Mucosa of descending colon (tissue), 3 donors: ENCODE data around the gene CTNNA3. TPM values are rescaled to one million over a fixed set of nuclear protein-coding genes. Genes with fewer than 3 reads are reported as not detected.

Source experiments
- ATAC-seq: fragments of 200-7000 bp; cut with Tn5 transposase; one replicate; pipeline ENCODE4 v1.9.1; 2020; ENCODE audit warnings: mild to moderate bottlenecking, moderate library complexity
- DNase-seq, 3 donors: peaks; one replicate each; pipeline ENCODE4 v3.0.0-alpha.2; 2020
- H3K36me3 ChIP-seq: fragments of 200-600 bp; one replicate; pipeline ENCODE4 v1.8.0; 2021; ENCODE audit warnings: low read depth, mild to moderate bottlenecking
- H3K4me1 ChIP-seq: fragments of 200-600 bp; one replicate; pipeline ENCODE4 v1.8.0; 2021; ENCODE audit warnings: low read depth, mild to moderate bottlenecking
- H3K4me3 ChIP-seq: fragments of 200-600 bp; one replicate; pipeline ENCODE4 v1.8.0; 2021; ENCODE audit warnings: mild to moderate bottlenecking
- H3K9me3 ChIP-seq: fragments of 200-600 bp; one replicate; pipeline ENCODE4 v1.8.0; 2021; ENCODE audit warnings: mild to moderate bottlenecking
- intact Hi-C, 2 donors: fragments of 100-400 bp; cut with DNase I in 1 of 2; cut with micrococcal nuclease in 1 of 2; formaldehyde crosslinking; loops; one replicate each; pipeline versions ENCODE4 v1.11.0 to v1.11.1; 2022; cut with DNase I, micrococcal nuclease
- total RNA-seq, 3 donors: library from RNA; stranded (reverse); fragmentation: NEBNext Ultra II Directional in 2 of 3; extraction: Animal tissue kit (Norgen Biotek cat#: 25700) in 2 of 3; gene quantifications; one replicate each; pipeline versions ENCODE4 v1.2.1 to v1.2.4, GENCODE V29; 2021 to 2023
- TF ChIP-seq, protein P1 (sequence below): fragments of 200-600 bp; IDR thresholded peaks from one replicate; pipeline ENCODE4 v1.8.0; 2022; ENCODE audit warnings: antibody characterized with exemption, mild to moderate bottlenecking
- donor health status: DM: no; HTN: no; CAD: no; lungs with moderate emphysema.
- donor health status: DM: no; HTN: no; CAD: no.
- donor health status: DM: no; HTN: yes; CAD: no.

The CTNNA3 gene
- total RNA-seq, 3 donors from 2014 or later = 0.52 to 7.5 (median 0.70) TPM

- no peak for ATAC-seq
- TF ChIP-seq, protein P1, sequence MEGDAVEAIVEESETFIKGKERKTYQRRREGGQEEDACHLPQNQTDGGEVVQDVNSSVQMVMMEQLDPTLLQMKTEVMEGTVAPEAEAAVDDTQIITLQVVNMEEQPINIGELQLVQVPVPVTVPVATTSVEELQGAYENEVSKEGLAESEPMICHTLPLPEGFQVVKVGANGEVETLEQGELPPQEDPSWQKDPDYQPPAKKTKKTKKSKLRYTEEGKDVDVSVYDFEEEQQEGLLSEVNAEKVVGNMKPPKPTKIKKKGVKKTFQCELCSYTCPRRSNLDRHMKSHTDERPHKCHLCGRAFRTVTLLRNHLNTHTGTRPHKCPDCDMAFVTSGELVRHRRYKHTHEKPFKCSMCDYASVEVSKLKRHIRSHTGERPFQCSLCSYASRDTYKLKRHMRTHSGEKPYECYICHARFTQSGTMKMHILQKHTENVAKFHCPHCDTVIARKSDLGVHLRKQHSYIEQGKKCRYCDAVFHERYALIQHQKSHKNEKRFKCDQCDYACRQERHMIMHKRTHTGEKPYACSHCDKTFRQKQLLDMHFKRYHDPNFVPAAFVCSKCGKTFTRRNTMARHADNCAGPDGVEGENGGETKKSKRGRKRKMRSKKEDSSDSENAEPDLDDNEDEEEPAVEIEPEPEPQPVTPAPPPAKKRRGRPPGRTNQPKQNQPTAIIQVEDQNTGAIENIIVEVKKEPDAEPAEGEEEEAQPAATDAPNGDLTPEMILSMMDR = no peak
Measured at GRCh38 chr10:67662415-67662814, 33.6 kb downstream of the CTNNA3 start.

GRCh38 chr10:67659497-67659896, 36.5 kb downstream of the CTNNA3 start:
- H3K4me3 ChIP-seq = no peak overlapping the region
- ATAC-seq (no peak), DNase-seq (no peak)
- TF ChIP-seq, protein P1 = no peak
- H3K4me1 ChIP-seq = no peaks in the 10 kb centered on the region
- no peaks in the 10 kb centered on the region for H3K36me3 ChIP-seq
- intact Hi-C loops = no loop called here
- no peaks in the 10 kb centered on the region for H3K9me3 ChIP-seq

More at GRCh38 chr10:67662415-67662814, 33.6 kb downstream of the CTNNA3 start:
- H3K9me3 ChIP-seq = no peaks in the 10 kb centered on the region
- no peaks in the 10 kb centered on the region for H3K36me3 ChIP-seq
- intact Hi-C loops = no loop called here
- no peaks in the 10 kb centered on the region for H3K4me1 ChIP-seq
- DNase-seq = no peak
- no peak overlapping the region for H3K4me3 ChIP-seq

DNA sequence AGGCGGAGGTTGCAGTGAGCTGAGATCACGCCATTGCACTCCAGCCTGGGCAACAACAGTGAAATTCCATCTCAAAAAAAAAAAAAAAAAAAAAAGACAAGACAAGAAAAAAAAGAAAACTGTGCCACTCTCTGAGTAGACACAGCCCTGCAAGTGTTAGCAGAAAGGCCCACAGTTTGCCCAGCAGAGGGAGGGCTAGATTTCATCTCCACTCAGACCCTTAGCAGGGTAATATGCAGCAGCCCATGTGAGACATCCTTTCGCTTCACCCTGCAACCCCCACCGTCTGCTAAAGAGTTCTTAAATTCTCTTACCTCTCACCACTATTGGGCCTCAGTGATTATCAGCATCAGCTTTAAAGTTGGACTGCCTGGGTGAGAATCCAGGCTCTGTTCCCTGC, 38.2 kb downstream of the CTNNA3 start:
- Histone ChIP-seq H3K4me3 (no peak overlapping the region), H3K9me3 (no peaks in the 10 kb centered on the region), H3K36me3 (no peaks in the 10 kb centered on the region), H3K4me1 (no peaks in the 10 kb centered on the region)
- ATAC-seq (no peak), DNase-seq (no peak)
- TF ChIP-seq, protein P1 = no peak
- intact Hi-C loops = no loop called here

DNA sequence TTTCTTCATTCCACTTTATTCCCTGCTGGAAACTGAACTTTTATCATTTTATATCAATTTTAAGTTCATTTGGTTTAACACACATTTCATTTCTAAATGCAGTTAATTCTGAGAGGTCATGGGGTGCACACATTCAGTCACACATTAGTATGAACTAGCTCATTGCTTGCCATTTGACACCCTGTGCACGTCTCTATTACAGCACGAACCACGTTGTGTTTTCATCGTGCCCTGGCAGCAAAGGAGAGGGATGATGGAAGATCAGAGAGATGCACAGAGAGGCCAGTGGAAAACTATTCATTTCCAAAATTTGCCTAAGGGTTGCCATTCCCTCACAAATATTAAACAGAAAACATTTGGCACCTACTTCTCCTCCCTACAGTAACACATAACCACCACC, 45.4 kb downstream of the CTNNA3 start:
- Histone ChIP-seq H3K4me3 (no peak overlapping the region), H3K9me3 (no peaks in the 10 kb centered on the region), H3K36me3 (no peaks in the 10 kb centered on the region), H3K4me1 (no peaks in the 10 kb centered on the region)
- ATAC-seq = no peak
- TF ChIP-seq, protein P1 = no peak
- DNase-seq = no peak
- intact Hi-C loops = no loop called here

GRCh38 chr10:67648613-67649229, 47.3 kb downstream of the CTNNA3 start:
- Histone ChIP-seq H3K4me3 (no peak overlapping the region), H3K4me1 (no peaks in the 10 kb centered on the region), H3K9me3 (no peaks in the 10 kb centered on the region), H3K36me3 (no peaks in the 10 kb centered on the region)
- TF ChIP-seq, protein P1 = no peak
- no peak for ATAC-seq
- intact Hi-C loops = no loop called here
- DNase-seq = no peak

DNA sequence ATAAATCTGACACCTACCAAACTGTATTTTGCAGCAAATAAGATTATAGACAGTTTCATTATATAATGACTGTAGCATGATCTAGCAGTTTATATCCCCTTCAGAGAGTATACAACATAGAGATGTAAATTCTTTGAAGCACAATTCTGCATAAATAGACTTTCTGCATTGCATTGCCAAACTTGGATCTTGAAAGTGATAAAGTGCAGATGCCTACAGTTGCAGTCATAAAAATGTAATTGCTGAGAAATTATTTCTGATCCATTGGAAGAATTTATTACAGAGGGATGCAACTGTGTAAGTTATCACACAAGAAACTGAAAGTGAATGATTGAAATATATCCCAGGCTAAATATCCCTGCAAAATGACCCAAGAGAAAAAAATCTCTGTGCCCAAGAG, 65.1 kb downstream of the CTNNA3 start:
- Histone ChIP-seq H3K9me3 (no peaks in the 10 kb centered on the region), H3K36me3 (no peaks in the 10 kb centered on the region), H3K4me3 (no peak overlapping the region), H3K4me1 (no peaks in the 10 kb centered on the region)
- intact Hi-C loops = no loop called here
- ATAC-seq = no peak
- no peak for DNase-seq
- TF ChIP-seq, protein P1 = no peak
